Glomerular endothelial cell (primary cell): Measurements from ENCODE around the gene TRAK1. TPM values are rescaled to one million over a fixed set of nuclear protein-coding genes. Genes with fewer than 3 reads are reported as not detected.

Experiments
- DNase-seq: peaks from one replicate; pipeline ENCODE4 v3.0.0-alpha.2; 2011; ENCODE audit warnings: low read depth, low spot score; ENCODE audit errors: extremely low read depth
- total RNA-seq: library from RNA; depleted of rRNA; stranded (reverse); fragments of >200 nt; gene quantifications from 2 replicates; pipeline ENCODE4 v1.2.3, GENCODE V29; 2015

TRAK1 gene
- total RNA-seq, 1 donor from 2014 or later = 58.7 TPM

DNA sequence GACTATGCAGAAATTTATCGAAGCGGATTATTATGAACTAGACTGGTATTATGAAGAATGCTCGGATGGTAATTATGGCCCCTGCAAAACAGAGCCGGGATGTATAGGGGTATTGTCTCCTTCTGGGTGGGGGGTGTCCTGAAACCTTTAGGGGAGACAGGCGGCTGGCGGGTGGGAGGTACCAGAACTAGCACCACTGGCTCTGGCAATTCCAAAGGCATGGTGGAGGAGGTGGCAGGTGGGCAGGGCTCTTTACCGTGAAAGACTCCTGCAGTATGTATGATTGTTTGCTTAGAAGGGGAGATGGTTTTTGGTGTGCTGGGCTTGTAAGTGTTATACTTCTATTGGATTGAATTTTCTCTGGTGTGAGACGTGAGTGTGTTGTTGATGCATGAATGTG is 58.4 kb downstream of the TRAK1 start:
- no peak for DNase-seq

DNA sequence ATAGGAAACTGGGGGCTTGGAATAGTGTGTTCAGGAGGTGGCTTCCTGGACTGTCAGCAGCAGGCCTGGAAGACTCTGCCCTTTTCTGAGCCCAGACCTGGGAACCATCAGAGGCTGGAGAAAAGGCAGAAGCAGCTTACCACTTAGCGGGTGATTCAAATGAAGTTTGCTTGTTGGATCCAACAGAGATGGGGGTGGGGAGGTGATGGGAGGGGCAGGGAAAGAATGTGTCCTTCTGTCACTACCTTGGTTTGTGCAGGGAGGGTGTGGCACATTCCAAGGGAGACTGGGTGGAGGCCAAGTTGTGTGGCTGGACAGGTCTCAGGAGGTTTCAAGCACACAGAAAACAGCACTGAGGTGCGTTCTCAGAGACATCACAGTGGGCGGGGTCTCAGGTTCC is 58.8 kb downstream of the TRAK1 start:
- no peak for DNase-seq

DNA sequence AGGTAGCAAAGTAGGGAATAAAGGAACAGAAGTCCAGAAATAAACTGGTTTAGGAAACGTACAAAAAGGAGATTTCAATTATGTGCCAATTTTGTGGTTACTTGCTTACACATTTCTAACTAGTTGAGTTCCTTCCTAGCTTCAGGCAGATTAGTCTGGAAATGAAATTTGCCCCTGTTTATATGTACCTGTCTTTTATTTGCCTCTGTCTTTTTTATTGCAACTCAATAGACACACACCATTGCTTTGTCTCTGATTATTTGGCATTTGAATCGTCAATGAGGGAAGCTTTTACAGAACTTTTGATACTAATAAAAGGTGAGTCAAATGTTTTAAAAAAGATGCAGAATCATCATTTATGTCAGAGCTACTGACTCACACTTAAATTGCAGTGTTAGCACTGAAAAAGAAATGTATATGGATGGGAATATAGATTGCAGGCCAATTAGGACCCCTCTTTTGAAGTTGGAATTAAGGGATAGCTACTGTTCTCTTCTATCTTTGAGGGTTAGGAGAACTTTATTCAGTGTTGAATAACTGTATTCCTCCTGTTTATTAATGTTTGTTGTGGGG is 60.5 kb downstream of the TRAK1 start:
- no peak for DNase-seq

DNA sequence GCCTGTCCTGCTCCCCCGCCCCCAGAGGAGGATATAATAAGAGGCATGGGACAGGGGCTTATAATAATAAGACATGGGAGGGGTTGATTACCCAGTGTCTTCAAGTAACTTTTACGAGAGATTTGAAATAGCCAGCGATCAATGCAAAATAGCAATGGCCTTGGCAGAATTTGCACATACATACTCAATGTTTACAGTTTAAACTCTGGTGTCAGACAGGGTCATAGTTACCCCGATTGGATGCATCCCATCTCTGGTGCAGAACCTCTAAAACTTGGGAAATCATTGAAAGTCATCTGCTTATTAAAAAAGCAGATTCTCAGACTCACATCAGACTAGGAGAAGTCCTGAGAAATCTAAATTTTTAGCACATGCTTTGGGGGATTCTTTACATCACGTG is 61.0 kb downstream of the TRAK1 start:
- no peak for DNase-seq

DNA sequence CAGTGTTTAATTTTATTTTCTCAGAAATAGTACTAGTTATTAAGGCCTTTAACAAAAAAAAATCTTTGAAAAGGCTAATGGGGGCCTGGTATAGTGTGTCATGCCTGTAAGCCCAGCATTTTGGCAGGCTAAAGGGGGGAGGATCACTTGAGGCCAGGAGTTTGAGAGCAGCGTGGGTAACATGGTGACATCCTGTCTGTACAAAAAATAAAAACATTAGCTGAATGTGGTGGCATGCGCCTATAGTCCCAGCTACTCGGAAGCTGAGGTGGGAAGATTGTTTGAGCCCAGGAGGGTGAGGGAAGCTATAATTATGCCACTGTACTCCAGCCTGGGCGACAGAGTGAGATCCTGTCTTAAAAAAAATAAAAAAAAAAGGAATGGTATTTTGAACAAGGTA is 61.9 kb downstream of the TRAK1 start:
- DNase-seq = no peak

DNA sequence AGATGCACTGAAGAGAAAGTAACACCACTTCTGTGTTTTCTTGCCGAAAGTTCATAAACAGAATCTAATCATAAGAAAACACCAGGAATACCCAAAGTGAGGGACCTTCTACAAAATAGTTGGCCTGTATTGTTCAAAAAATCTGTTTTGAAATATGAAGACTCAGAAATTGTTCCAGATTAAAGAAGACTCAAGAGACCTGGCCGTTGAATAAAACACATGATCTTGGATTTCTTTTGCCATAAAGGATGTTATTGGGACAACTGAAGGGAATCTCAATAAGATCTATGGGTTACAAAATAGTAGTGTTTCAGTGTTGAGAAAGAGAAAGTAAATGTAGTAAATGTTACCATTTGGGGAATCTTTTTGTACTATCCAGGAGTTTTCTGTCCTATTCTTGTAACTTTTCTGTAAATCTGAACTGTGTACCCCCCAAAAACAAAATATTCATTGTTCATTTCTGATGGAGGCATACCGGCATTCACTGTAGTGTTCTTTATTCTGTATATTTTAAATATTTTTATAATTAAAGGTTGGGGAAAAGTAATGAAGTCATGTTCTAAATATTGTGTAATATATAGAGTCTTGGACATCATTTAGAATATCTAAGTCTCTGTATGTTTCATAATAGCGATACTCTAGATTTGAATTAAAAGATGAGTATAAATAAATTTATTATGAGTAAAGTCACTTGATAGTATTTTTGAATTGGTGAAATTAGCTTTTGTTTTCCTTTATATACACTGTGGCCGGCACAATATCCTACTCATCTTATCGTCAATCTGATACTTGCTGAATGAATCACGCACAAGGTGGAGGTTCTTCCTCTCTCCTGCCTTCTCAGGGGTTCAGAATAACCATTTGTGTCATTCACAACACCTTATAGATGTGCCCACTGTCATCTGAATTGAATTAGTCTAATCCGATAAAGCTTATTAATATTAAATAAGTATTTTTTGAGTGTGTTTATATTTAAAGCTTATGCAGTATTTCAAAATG is 66.7 kb downstream of the TRAK1 start:
- DNase-seq = no peak

DNA sequence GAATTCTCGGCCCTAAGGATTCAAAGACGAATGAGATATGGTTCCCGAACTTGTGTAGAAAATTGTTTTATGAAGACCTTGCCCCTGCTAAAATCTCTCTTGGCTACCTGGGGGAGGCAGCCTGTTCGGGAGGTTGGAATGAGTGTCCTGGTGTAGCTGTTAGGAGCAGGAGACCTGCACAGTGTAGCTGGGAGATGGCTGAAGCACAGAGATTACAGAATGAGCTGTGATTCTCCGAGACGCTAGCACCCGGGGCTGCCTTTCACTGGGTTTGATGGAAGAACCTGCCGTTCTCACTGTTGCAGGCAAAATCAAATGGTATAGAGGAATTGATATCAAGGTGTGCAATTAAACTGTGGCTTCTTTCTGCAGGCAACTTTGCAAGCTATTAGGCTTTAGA is 68.0 kb downstream of the TRAK1 start:
- DNase-seq = no peak

DNA sequence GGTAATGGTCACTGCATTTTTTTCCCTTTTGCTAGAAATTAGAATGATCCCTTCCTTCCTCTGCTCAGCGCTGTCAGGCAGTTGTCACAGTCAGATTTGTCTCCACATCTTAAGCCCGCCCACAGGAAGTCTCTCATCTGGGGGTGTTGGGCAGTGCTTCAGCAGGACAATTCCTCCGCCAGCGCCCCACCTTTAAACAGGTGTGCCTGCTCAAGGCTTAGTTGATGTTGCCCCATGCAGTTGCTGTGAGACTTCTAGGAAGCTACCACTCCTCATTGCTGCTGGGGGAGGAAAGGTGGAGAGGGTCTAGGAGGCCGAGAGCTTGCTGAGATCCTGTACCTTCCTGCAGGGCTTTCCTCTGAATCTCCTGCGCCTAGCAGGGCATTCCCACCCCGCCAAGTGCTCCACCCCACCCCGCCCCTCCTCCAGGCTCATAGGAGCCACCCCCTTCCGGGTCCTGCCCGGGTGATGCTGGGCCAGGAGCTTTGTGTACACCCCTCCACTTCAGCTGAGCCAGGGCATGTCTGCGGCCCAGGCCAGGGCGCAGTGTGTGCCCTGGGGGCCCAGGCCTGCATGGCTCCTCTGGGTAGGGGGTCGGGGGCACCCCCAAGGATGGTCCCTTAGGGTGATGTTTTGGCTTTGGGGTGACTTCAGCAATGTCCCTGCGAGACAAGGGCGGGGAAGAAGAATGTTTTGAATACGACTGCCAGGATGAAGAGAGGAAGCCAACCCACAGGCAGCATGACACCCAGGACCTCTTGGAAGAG is 68.7 kb downstream of the TRAK1 start:
- no peak for DNase-seq

DNA sequence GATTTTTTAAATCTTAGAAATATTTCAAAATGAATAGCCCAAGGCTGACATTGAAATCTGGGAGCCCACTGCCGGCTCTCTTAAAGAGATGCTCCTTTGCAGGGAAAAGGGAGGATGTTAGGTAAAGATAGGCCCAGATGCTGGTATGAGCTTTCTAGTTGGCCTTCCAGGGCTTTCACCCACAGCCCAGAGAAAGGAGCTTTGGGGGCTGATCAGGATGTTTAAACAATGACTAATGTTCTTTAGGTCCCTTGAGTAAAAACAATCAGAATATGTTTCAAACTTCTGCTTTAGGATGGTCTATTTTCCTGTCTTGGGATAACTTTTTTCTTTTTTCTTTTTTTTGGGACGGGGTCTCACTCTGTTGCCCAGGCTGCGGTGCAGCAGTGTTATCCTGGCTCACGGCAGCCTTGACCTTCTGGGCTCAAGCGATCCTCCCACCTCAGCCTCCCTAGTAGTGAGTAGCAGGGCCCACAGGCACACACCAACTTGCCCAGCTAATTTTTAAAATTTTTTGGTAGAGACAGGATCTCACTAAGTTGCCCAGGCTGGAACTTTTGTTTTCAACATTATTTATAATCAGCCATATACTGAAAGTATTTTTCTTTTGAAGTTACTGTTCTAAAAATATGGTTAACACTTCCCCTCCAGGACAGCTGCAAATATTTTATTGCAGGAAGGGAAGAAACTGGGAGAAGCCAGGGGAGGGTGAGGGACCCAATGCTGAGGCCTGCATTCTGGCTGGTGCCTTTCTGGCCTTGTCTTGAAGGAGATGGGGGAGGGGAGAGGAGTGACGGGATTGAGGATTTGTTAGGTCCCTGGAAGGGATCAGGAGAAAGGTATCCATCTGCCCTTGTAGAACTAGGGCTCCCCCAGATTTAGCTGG is 70.1 kb downstream of the TRAK1 start:
- DNase-seq = no peak

DNA sequence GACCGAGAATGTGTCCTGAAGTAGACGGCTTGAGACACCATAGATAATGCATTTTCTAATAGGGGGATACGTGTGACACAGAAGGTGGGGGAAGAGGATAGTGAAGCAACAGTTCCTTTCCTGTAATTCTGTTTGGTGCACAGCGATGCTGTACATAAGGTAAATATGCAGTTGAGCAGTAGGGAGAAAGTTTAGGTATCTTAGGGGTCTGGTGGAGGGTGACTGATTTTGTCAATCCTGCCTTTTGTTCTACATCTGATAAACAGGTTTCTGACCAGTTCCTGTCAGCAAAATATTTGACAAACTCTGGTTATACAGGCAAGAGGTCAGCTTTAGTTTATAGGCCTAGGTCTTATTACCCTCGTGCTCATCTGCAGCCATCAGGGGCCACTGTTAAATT is 71.3 kb downstream of the TRAK1 start:
- DNase-seq = no peak

DNA sequence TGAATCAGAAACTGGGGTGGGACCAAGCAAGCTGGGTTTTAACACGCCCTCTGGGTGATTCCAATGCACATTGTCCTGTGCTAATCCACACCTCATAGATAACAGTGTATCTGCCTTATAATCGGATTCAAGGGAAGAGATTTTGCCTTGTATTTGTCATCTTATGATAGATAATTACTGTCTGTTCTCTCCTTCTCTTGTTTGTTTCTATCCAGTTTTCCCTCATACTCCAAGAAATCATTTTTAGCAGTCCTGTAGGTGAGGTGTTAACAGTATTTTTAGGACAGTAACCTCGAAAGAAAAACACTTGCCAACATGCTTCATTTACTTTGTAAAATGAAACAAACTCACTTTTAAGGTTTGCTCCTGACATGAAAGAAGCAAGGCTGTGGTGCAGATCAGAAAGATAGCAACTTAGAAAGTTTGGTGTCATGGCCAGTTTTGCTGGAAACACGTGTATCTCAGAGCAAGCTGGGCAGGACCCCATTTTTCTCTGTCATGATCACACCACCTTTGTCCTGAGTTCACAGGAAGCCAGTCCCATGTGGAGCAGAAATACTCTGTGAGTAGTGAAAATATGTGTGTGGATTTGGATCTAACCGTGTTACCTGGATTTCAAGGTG is 72.6 kb downstream of the TRAK1 start:
- no peak for DNase-seq

DNA sequence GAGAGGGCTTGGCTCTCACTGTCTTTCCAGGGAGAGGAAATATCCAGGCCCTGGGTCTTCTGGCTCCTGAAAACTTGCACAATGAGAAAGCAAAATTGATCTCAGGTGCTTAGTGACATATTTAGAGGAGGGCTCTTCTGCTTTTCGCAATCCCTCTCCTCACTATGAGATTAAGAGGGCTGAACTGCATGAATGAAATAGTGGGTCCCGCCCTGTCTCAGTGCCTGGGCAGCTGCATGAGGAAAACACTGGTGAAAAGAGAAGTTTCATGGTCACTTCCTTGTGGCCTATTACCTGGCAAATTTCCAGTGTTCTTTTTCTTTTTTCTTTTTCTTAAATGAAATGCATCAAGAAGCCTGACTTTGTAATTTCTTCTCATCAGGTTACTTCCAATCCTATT is 73.5 kb downstream of the TRAK1 start:
- no peak for DNase-seq

DNA sequence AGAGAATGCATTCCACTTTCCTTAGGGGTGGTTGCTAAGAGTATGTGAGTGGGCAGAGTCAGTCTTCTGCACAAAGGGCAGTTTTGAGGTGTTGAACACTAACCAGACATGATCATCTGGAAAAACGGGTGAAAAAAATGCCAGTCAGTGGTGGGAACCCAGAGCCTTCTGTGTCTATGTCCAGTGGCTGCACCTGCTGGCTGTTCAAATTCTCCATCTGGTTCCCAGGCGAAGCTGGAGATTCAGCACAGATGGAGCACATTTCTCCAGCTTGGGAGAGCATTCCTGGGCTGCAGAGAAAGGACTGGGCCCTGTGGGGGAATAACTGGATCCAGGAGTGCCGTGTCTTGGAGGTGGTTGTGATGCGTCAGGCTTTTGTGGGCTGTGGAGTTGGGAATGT is 74.1 kb downstream of the TRAK1 start:
- no peak for DNase-seq

DNA sequence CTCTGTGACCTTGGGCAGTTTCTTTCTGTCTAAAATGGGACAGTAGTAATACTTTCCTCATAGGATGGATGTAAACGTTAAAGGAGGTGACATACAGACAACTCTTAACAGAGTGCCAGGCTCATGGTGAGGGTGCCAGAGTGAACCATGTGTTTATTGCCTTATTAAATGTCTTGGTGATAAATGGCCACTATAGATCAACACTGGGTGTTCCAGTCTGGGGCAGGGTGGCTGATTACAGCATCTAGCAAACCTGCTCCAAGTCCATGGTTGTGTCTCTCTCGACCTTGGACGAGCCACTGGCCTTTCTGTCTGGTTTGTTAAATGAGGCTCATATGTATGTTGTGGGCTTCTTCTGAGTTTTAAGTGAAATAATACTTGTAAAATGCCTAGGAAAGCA is 75.1 kb downstream of the TRAK1 start:
- DNase-seq = no peak

DNA sequence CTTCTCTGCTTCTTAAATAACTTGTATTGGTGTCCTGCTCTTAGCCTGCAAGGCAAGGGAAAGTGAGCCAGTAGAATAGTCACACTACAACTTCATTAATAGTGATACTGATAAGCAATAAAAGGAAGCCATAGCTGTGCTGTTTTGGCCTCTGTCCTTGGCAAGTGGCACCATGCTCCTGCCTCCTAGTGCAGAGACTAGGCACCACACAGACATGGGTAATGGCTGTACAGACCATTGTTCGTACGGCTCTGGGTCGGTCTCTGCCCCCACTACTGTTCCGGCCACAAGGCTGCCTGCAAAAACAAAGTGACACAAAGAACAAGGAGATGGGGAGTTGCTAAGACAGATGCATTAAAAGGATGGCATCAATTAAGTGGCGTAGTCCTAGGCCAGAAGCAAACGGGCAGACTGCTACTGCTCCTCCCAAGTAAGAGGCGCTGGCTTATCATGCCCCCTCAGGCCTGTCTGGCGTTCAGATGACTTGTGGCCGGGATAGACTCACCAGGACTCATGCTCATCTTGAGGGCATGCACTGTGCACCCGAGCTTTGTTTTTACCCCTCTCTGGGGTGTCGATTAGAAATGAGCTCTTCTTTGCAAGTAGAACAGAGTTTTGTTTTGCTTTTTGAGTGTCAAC is 75.6 kb downstream of the TRAK1 start:
- DNase-seq = no peak

DNA sequence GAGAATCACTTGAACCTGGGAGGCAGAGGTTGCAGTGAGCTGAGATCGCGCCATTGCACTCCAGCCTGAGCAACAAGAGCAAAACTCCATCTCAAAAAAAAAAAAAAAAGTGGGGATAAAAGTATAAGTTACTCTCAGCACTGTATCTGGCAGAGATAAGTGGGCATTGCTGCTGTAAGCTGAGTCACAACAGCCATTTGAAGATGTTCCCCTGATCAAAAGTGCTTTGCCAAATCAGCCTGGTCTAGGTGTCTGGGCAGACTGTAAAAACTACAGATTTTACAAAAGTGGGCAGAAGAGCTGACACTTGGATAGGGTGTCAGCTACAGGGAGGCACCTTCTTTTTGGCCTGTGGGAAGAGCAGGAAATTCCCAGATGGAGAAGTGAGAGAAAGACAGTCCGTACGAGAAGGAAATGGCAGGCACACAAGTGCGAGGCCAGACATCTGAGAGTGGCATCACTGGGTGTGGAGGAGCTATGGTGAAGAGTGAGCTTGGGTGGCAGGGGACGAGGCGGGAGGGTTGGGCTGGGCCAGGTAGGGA is 78.5 kb downstream of the TRAK1 start:
- no peak for DNase-seq

DNA sequence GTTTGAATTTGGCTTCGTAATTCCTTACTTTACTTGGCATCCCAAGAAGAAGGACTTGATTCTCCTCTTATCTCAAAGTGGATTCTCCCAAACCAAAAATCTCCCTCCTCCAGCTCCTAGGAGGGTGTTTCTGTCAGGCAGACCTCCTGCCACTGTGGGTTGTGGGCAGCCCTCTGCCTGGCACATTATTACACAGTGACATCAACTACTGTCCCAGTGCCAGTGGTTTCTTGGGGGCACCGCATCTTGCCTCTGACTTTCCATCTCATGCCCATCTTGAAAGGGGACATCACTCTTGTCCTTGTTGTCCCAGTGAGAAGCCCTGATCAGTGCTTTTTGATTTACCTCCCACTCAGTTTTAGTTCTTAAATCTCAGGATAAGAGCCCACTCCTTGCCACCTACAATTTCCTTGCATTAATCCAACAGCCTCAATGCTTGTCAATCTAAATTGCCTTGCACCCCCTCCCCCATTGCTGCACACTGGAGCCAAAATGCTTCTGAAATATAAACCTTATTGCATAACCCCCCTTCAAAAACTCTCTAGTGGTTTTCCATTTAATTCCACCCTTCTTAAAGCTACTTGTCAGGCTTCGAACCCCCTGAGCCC is 81.0 kb downstream of the TRAK1 start:
- DNase-seq = no peak

DNA sequence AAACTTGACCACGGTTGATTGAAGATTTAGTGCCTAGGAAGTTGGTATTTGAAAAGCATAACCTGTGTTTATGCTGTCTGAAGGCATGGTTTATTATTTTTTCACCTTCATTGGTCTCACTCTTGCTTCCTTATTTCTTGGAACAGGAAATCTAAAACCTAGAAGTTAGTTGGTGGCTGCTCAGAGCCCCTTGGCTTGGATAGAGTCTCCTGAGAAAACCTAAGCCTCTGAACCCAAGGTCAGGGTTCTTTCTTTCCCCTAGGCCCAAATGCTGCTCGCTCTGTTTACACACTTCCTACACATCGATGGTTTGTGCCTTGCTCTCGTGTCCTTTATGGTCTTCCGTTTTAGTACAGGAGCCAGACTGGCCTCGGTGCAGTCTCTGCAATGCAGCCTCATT is 82.2 kb downstream of the TRAK1 start:
- DNase-seq = no peak
